ENCODE data around the gene TOP2B.

Gene TOP2B

GRCh38 chr3:25547943-25548674, 116.6 kb downstream of the TOP2B start:
- no peaks in the 10 kb centered on the region for H3K36me3 ChIP-seq (ENCODE audit: control insufficient read depth, low read depth, low read length)
- H3K27ac ChIP-seq (ENCODE audit: low read length), result no peak overlapping the region
- no peaks in the 10 kb centered on the region for H3K4me1 ChIP-seq (ENCODE audit: control insufficient read depth, low read depth, low read length)
- no peak overlapping the region for H3K4me3 ChIP-seq (ENCODE audit: low read length)
- H3K27me3 ChIP-seq (ENCODE audit: control insufficient read depth, insufficient read depth, low read length), result no peaks in the 10 kb centered on the region
- no peak overlapping the region for H3K9ac ChIP-seq (ENCODE audit: low read length)
- H3K9me3 ChIP-seq (ENCODE audit: control insufficient read depth, low read depth, low read length), result no peaks in the 10 kb centered on the region
